ENCODE results near the gene NGDN.
"Not testable (repeated sequence)": the region's sequence is repeated elsewhere in the genome, so short reads cannot be mapped to it uniquely, and the experiment has no call there.

The NGDN gene, protein sequence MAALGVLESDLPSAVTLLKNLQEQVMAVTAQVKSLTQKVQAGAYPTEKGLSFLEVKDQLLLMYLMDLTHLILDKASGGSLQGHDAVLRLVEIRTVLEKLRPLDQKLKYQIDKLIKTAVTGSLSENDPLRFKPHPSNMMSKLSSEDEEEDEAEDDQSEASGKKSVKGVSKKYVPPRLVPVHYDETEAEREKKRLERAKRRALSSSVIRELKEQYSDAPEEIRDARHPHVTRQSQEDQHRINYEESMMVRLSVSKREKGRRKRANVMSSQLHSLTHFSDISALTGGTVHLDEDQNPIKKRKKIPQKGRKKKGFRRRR

DNA sequence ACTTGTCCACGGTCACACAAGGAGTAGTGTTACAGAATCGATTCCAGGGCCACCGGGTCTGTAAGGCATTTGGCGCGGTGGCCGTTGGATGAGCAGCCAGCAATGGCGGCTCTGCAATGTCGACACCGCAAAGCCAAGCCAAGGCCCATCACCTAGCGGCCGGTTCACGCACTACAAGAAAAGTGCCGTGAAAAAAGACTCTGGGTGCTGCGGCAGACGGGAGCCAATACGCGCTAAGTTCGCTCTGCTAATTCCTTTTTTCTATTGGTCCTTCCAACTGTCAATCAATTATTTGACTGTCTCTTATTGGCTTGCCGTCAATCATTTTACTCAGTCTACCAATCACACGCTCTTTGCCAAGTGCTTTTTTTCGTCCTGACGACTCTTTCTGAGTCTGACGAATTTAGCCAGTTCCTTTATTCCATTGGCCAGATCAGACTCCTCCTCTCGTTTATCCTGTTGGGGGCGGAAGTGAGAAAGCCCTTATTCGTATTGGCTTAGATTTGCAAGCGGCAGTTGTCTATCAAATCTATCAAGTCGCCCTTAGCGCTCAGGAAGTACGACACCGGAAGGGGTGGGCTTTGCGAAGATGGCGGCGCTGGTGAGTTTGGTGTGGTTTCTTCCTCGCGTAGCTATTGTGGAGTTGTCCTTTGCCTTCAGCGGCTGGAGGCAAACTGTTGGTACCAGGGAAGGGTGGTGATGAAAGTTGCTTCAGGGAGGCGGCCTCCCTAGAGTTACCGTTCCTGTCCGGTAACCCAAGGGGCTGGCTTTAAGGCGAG, at the start of gene NGDN:
Gene NGDN (plus strand): TSS at position 577 of the 779 bp plus-strand sequence. CDS start 13 bp downstream, at position 590.
- peak within 1 kb of the TSS; percentile 79 for H3K27ac ChIP-seq (ENCODE audit: low read depth, low read length)
- H2AFZ ChIP-seq (ENCODE audit: low read length, unreplicated experiment) = peak within 1 kb of the TSS; percentile 100
- H3K4me3 ChIP-seq (ENCODE audit: low read depth, low read length) = peak within 1 kb of the TSS; percentile 95
- peaks cover 15% of the 10 kb centered on the region for H3K36me3 ChIP-seq (ENCODE audit: insufficient read depth, low read length)
- H3K4me1 ChIP-seq (ENCODE audit: control insufficient read depth, insufficient read depth, low read length, unreplicated experiment) = peaks cover 7% of the 10 kb centered on the region
- H3K27me3 ChIP-seq (ENCODE audit: insufficient read depth, low read length) = no peaks in the 10 kb centered on the region
- peaks cover 20% of the 10 kb centered on the region for H3K79me2 ChIP-seq (ENCODE audit: control insufficient read depth, insufficient read depth, low read length, unreplicated experiment)

DNA sequence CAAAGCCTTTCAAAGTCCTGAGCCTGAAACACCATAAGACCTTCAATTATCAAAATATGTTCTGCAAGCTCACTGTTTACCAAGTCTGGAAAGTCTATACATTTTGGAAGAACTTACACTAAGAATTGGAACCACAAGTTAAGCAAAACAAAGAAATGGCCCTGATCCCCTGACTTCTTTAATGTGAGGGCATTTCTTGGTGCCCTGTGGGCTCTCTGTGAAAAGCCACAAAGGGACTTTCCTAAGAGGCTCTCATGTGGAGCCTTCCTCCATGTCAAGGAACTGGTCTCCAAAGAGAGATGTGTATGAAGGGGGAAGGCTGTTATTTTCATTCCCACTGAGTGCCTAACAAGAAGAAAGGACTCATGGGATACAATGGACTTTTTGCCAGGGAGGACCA, 47.9 kb upstream of the NGDN start:
- Histone ChIP-seq H3K36me3 (ENCODE audit: insufficient read depth, low read length) (no peaks in the 10 kb centered on the region), H3K4me3 (ENCODE audit: low read depth, low read length) (no peak overlapping the region)

DNA sequence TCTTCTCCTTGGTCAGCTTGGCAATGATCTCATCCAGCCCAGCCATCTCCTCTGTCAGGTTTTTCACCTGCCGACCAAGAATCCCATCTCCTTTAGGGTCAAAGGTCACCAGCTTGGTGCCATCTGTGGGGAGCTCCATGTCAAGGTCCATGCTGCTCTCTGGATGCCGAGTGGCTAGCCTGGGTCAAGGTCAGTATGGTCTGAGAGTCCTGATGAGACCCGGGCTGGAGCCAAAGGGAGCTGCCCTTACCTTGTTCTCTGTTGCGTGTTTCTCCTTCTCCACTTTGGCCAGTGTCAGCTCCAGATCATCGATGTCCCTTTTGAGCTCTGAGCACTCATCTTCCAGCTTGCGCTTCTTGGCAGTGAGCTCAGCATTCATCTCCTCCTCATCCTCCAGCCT, 45.8 kb upstream of the NGDN start:
- Histone ChIP-seq H3K4me3 (ENCODE audit: low read depth, low read length) (no peak overlapping the region), H3K27ac (ENCODE audit: low read depth, low read length) (no peak overlapping the region), H3K36me3 (ENCODE audit: insufficient read depth, low read length) (no peaks in the 10 kb centered on the region), H3K4me1 (ENCODE audit: control insufficient read depth, insufficient read depth, low read length, unreplicated experiment) (no peaks in the 10 kb centered on the region), H3K79me2 (ENCODE audit: control insufficient read depth, insufficient read depth, low read length, unreplicated experiment) (no peaks in the 10 kb centered on the region), H2AFZ (ENCODE audit: low read length, unreplicated experiment) (no peak overlapping the region), H3K27me3 (ENCODE audit: insufficient read depth, low read length) (peaks cover 64% of the 10 kb centered on the region)

More for the DNA sequence above, 47.9 kb upstream of the NGDN start:
- Histone ChIP-seq H2AFZ (ENCODE audit: low read length, unreplicated experiment) (no peak overlapping the region), H3K27me3 (ENCODE audit: insufficient read depth, low read length) (peaks cover 72% of the 10 kb centered on the region), H3K27ac (ENCODE audit: low read depth, low read length) (no peak overlapping the region), H3K79me2 (ENCODE audit: control insufficient read depth, insufficient read depth, low read length, unreplicated experiment) (no peaks in the 10 kb centered on the region), H3K4me1 (ENCODE audit: control insufficient read depth, insufficient read depth, low read length, unreplicated experiment) (no peaks in the 10 kb centered on the region)

DNA sequence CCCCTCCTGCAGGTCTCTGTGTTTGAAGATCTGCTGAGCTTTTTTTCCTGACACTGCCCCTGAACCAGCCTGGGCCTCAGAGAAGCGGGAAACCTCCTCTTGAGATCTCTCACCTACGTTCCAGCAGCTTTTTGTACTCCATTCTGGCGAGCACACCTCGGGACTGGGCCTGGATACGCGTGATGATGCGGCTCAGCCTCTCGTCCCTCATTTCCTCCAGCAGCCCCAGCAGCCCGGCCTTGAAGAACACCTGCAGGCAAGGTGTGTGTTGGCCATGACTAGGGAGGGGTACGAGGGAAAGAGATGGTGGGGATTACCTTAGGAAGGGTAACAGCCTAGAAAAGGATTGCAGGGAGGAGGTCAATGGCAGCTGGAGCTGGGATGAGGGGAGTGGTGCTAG, 44.3 kb upstream of the NGDN start:
- Histone ChIP-seq H3K4me1 (ENCODE audit: control insufficient read depth, insufficient read depth, low read length, unreplicated experiment) (no peaks in the 10 kb centered on the region), H3K27ac (ENCODE audit: low read depth, low read length) (no peak overlapping the region), H3K36me3 (ENCODE audit: insufficient read depth, low read length) (no peaks in the 10 kb centered on the region), H3K79me2 (ENCODE audit: control insufficient read depth, insufficient read depth, low read length, unreplicated experiment) (no peaks in the 10 kb centered on the region), H3K27me3 (ENCODE audit: insufficient read depth, low read length) (peaks cover 59% of the 10 kb centered on the region), H2AFZ (ENCODE audit: low read length, unreplicated experiment) (no peak overlapping the region), H3K4me3 (ENCODE audit: low read depth, low read length) (no peak overlapping the region)

DNA sequence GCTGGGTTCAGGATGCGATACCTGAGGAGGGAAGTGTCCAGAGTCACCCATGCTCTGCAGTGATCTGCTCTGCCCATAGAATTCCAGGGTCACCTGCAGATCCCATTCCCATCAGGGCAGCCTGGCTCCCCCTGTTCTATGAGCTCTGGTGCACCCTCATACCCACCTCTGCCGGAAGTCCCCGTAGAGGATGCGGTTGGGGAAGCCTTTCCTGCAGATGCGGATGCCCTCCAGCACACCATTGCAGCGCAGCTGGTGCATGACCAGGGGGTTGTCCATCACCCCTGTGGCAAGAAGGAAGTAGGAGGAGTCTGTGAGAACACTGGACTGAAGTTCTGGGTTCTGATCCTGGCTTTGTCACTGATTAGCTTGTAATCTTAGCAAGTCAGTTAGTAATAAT, 43.7 kb upstream of the NGDN start:
- H3K79me2 ChIP-seq (ENCODE audit: control insufficient read depth, insufficient read depth, low read length, unreplicated experiment) = not testable (repeated sequence)
- peaks cover 60% of the 10 kb centered on the region for H3K27me3 ChIP-seq (ENCODE audit: insufficient read depth, low read length)

DNA sequence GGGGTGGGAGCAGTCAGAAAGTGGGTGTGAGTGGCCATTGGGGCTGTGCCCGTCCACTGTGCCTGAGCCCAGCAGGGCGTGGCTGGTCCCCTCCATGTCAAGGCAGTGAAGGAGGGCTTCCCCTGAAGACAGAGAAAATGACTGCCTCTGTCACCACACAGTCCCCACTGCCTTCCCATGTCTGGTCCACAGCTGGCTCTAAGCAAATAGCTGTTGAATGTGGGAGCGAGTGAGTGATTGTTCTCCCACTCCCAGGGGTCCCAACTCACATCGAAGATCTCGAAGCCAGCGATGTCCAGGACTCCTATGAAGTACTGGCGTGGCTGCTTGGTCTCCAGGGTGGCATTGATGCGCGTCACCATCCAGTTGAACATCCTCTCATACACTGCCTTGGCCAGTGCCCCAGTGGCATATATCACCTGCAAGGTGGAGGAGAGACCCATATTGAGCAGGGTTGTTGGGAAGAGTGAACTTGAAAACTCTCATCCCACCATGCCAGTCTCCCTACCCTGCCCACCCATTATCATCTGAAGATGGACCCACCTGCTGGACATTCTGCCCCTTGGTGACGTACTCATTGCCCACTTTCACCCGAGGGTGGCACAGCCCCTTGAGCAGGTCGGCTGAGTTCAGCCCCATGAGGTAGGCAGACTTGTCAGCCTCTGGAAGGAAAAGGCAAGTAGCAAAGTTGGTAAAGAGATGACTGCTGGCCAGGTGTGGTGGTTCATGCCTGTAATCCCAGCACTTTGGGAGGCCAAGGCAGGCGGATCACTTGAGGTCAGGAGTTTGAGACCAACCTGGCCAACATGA, 40.6 kb upstream of the NGDN start:
- H2AFZ ChIP-seq (ENCODE audit: low read length, unreplicated experiment) = no peak overlapping the region
- no peaks in the 10 kb centered on the region for H3K4me1 ChIP-seq (ENCODE audit: control insufficient read depth, insufficient read depth, low read length, unreplicated experiment)
- H3K79me2 ChIP-seq (ENCODE audit: control insufficient read depth, insufficient read depth, low read length, unreplicated experiment) = no peaks in the 10 kb centered on the region
- no peaks in the 10 kb centered on the region for H3K36me3 ChIP-seq (ENCODE audit: insufficient read depth, low read length)
- H3K27ac ChIP-seq (ENCODE audit: low read depth, low read length) = no peak overlapping the region
- H3K27me3 ChIP-seq (ENCODE audit: insufficient read depth, low read length) = peaks cover 71% of the 10 kb centered on the region
- H3K4me3 ChIP-seq (ENCODE audit: low read depth, low read length) = no peak overlapping the region

More for the DNA sequence above, 43.7 kb upstream of the NGDN start:
- not testable (repeated sequence) for H3K36me3 ChIP-seq (ENCODE audit: insufficient read depth, low read length); H3K4me3 ChIP-seq (ENCODE audit: low read depth, low read length); H3K27ac ChIP-seq (ENCODE audit: low read depth, low read length); H2AFZ ChIP-seq (ENCODE audit: low read length, unreplicated experiment); H3K4me1 ChIP-seq (ENCODE audit: control insufficient read depth, insufficient read depth, low read length, unreplicated experiment)

DNA sequence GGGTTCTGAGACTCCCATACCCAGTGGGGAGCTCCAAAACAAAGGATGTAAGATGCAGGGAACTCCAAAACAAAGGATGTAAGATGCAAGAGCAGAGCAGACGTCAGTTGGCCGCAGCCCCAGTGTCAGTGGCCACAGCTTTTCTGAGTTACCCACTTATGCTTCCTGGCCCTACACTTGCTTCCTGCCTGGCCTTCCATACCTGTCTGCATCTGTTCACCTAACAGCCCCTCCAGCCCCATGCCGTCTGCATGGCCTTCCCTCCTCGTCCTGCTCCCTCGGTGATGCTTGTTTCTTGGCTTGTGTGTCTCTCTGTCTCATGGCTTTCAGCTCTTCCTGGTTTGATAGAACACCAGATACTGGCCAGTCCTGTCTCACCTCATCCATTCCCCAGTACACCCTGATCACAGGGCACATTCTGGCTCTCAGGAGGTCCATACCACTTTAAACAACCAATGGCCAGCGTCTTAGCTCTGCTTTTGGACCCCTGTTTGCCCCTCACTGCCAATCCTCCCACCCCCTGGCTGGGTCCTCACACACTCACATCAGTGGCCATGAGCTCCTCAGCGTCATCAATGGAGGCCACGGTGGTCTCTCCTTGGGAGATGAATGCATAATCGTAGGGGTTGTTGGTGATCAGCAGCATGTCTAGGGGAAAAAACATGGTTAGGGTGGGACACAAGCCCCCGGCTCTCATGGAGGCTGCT, 39.3 kb upstream of the NGDN start:
- Histone ChIP-seq H3K27ac (ENCODE audit: low read depth, low read length) (no peak overlapping the region), H3K4me1 (ENCODE audit: control insufficient read depth, insufficient read depth, low read length, unreplicated experiment) (no peaks in the 10 kb centered on the region), H3K79me2 (ENCODE audit: control insufficient read depth, insufficient read depth, low read length, unreplicated experiment) (no peaks in the 10 kb centered on the region), H3K36me3 (ENCODE audit: insufficient read depth, low read length) (no peaks in the 10 kb centered on the region), H3K27me3 (ENCODE audit: insufficient read depth, low read length) (peaks cover 72% of the 10 kb centered on the region), H2AFZ (ENCODE audit: low read length, unreplicated experiment) (no peak overlapping the region), H3K4me3 (ENCODE audit: low read depth, low read length) (no peak overlapping the region)

DNA sequence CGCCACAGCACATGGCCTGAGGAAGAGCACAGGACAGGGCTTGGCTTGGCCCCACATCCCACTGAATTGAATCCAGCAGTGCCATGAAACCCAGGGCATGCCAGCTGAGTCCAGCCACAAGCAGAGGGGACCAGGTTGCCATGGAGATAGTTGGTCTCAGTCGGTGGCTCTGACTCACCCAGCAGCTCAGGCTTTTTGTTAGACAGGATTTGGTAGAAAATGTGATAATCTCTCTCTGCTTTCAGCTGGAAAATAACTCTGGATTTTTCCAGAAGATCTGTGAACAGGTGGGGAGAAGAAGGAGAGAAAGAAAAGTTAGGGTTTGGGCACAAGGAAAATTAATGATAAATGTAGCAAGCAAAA, 38.8 kb upstream of the NGDN start:
- Histone ChIP-seq H3K27me3 (ENCODE audit: insufficient read depth, low read length) (peaks cover 71% of the 10 kb centered on the region), H3K36me3 (ENCODE audit: insufficient read depth, low read length) (no peaks in the 10 kb centered on the region)

DNA sequence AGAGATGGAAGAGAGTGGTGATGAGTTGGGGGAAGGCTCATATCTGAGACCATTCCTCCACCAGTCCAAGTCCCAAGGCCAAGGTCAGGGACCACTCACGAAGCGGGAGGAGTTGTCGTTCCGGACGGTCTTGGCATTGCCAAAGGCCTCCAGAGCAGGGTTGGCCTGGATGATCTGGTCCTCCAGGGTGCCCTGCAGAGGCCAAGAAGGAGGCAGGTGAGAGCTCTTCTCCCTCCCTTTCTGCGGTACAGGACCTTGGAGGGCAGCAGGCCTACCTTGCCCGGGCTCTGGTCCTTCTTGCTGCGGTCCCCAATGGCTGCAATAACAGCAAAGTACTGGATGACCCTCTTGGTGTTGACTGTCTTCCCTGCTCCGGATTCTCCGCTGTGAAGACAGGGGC, 38.0 kb upstream of the NGDN start:
- no peaks in the 10 kb centered on the region for H3K79me2 ChIP-seq (ENCODE audit: control insufficient read depth, insufficient read depth, low read length, unreplicated experiment)
- no peaks in the 10 kb centered on the region for H3K4me1 ChIP-seq (ENCODE audit: control insufficient read depth, insufficient read depth, low read length, unreplicated experiment)
- no peak overlapping the region for H3K27ac ChIP-seq (ENCODE audit: low read depth, low read length)
- H3K4me3 ChIP-seq (ENCODE audit: low read depth, low read length) = no peak overlapping the region
- no peaks in the 10 kb centered on the region for H3K36me3 ChIP-seq (ENCODE audit: insufficient read depth, low read length)
- H3K27me3 ChIP-seq (ENCODE audit: insufficient read depth, low read length) = peaks cover 78% of the 10 kb centered on the region
- no peak overlapping the region for H2AFZ ChIP-seq (ENCODE audit: low read length, unreplicated experiment)

More for the DNA sequence above, 38.8 kb upstream of the NGDN start:
- Histone ChIP-seq H2AFZ (ENCODE audit: low read length, unreplicated experiment) (no peak overlapping the region), H3K79me2 (ENCODE audit: control insufficient read depth, insufficient read depth, low read length, unreplicated experiment) (no peaks in the 10 kb centered on the region), H3K27ac (ENCODE audit: low read depth, low read length) (no peak overlapping the region), H3K4me3 (ENCODE audit: low read depth, low read length) (no peak overlapping the region), H3K4me1 (ENCODE audit: control insufficient read depth, insufficient read depth, low read length, unreplicated experiment) (no peaks in the 10 kb centered on the region)
